Liver (tissue), 9 donors: ENCODE results near the gene TIA1. TPM values are rescaled to one million over a fixed set of nuclear protein-coding genes. Genes with fewer than 3 reads are reported as not detected.

Source experiments
- DNase-seq: peaks from one replicate; pipeline ENCODE4 v3.0.0-alpha.2; 2017; ENCODE audit warnings: low spot score
- H3K27ac ChIP-seq, 2 donors: one replicate each; pipeline ENCODE4 v1.7.0; 2013; ENCODE audit warnings: inconsistent platforms in 2 of 2, low read length in 2 of 2, control low read depth in 1 of 2, low read depth in 1 of 2, mild to moderate bottlenecking in 1 of 2
- H3K27me3 ChIP-seq, 4 donors: one replicate each; pipeline versions ENCODE4 v1.6.1 to v1.7.0; 2013; ENCODE audit warnings: low read length in 3 of 4, inconsistent platforms in 1 of 4, mild to moderate bottlenecking in 1 of 4, moderate library complexity in 1 of 4; ENCODE audit not compliant: control insufficient read depth in 4 of 4, insufficient read depth in 4 of 4
- H3K36me3 ChIP-seq, 4 donors: one replicate each; pipeline versions ENCODE4 v1.6.1 to v1.7.0; 2013; ENCODE audit warnings: low read length in 3 of 4, mild to moderate bottlenecking in 3 of 4, low read depth in 1 of 4, moderate library complexity in 1 of 4; ENCODE audit not compliant: control insufficient read depth in 4 of 4, insufficient read depth in 3 of 4
- H3K4me1 ChIP-seq, 4 donors: one replicate each; pipeline versions ENCODE4 v1.6.1 to v1.7.0; 2013; ENCODE audit warnings: low read length in 3 of 4, mild to moderate bottlenecking in 3 of 4, moderate library complexity in 1 of 4; ENCODE audit not compliant: control insufficient read depth in 4 of 4, insufficient read depth in 4 of 4
- H3K4me3 ChIP-seq, 3 donors: one replicate each; pipeline versions ENCODE4 v1.6.1 to v1.7.0; 2013; ENCODE audit warnings: low read length in 3 of 3, control low read depth in 1 of 3, low read depth in 1 of 3, mild to moderate bottlenecking in 1 of 3
- H3K9ac ChIP-seq, 2 donors: one replicate each; pipeline ENCODE4 v1.7.0; 2013; ENCODE audit warnings: low read length in 2 of 2, mild to moderate bottlenecking in 2 of 2, moderate library complexity in 2 of 2, control low read depth in 1 of 2, low read depth in 1 of 2
- H3K9me3 ChIP-seq, 4 donors: one replicate each; pipeline versions ENCODE4 v1.6.1 to v1.7.0; 2013; ENCODE audit warnings: low read length in 3 of 4; ENCODE audit not compliant: control insufficient read depth in 4 of 4
- ATF3 ChIP-seq: IDR thresholded peaks from 2 replicates; pipeline ENCODE4 v1.6.1; 2016; ENCODE audit warnings: antibody characterized with exemption
- CTCF ChIP-seq: fragments of 150-350 bp; IDR thresholded peaks from 2 replicates; pipeline ENCODE4 v1.5.1; 2017; ENCODE audit warnings: improper control_type of control experiment, low read depth, low read length; ENCODE audit not compliant: missing input control
- EGR1 ChIP-seq, 2 donors: IDR thresholded peaks; 2 replicates each; pipeline ENCODE4 v1.6.1; 2016 to 2018; ENCODE audit warnings: antibody characterized with exemption in 2 of 2, low read depth in 2 of 2
- FOXA1 ChIP-seq: IDR thresholded peaks from 2 replicates; pipeline ENCODE4 v1.6.1; 2016; ENCODE audit warnings: antibody characterized with exemption
- FOXA2 ChIP-seq: IDR thresholded peaks from 2 replicates; pipeline ENCODE4 v1.6.1; 2016; ENCODE audit warnings: antibody characterized with exemption
- GABPA ChIP-seq, 2 donors: IDR thresholded peaks in 1 of 2; conservative IDR thresholded peaks in 1 of 2; 2 replicates each; pipeline ENCODE4 v1.6.1; 2016; ENCODE audit warnings: antibody characterized with exemption in 2 of 2, mild to moderate bottlenecking in 1 of 2, moderate library complexity in 1 of 2
- HNF4A ChIP-seq, 2 donors: conservative IDR thresholded peaks; 2 replicates each; pipeline ENCODE4 v1.6.1; 2016; ENCODE audit warnings: antibody characterized with exemption in 2 of 2, mild to moderate bottlenecking in 2 of 2
- HNF4G ChIP-seq: IDR thresholded peaks from 2 replicates; pipeline ENCODE4 v1.6.1; 2016; ENCODE audit warnings: antibody characterized with exemption
- JUND ChIP-seq, 2 donors: IDR thresholded peaks; 2 replicates each; pipeline ENCODE4 v1.6.1; 2016; ENCODE audit warnings: antibody characterized with exemption in 2 of 2
- NR2F2 ChIP-seq: IDR thresholded peaks from 2 replicates; pipeline ENCODE4 v1.6.1; 2016; ENCODE audit warnings: antibody characterized with exemption
- RAD21 ChIP-seq, 2 donors: IDR thresholded peaks; 2 replicates each; pipeline ENCODE4 v1.6.1; 2016; ENCODE audit warnings: antibody characterized with exemption in 2 of 2, mild to moderate bottlenecking in 2 of 2
- RXRA ChIP-seq, 2 donors: IDR thresholded peaks; 2 replicates each; pipeline ENCODE4 v1.6.1; 2017 to 2018; ENCODE audit warnings: antibody characterized with exemption in 2 of 2, mild to moderate bottlenecking in 1 of 2
- SP1 ChIP-seq: IDR thresholded peaks from 2 replicates; pipeline ENCODE4 v1.6.1; 2018; ENCODE audit warnings: antibody characterized with exemption, mild to moderate bottlenecking
- TAF1 ChIP-seq: conservative IDR thresholded peaks from 2 replicates; pipeline ENCODE4 v1.6.1; 2016; ENCODE audit warnings: antibody characterized with exemption, mild to moderate bottlenecking
- YY1 ChIP-seq: IDR thresholded peaks from 2 replicates; pipeline ENCODE4 v1.6.1; 2016; ENCODE audit warnings: antibody characterized with exemption, mild to moderate bottlenecking
- WGBS: extraction: QIAGEN DNeasy Blood & Tissue Kit; methylation state at CpG from one replicate; pipeline ENCODE4 v1.1.7; 2013; 5-methylcytosine and 5-hydroxymethylcytosine counted together
- polyA plus RNA-seq, 2 donors: library from polyadenylated mRNA; stranded (reverse) in 1 of 2; unstranded in 1 of 2; fragments of 200-250 nt in 1 of 2; fragments of >200 nt in 1 of 2; fragmentation: Nextera tagmentation in 1 of 2; extraction: Ambion mirVana in 1 of 2; gene quantifications; one replicate each; pipeline versions ENCODE4 v1.2.1 to v1.2.3, GENCODE V29; 2013 to 2015
- total RNA-seq, 2 donors: library from RNA; depleted of rRNA; stranded (reverse); fragments of >200 nt; gene quantifications; one replicate each; pipeline ENCODE4 v1.2.3, GENCODE V29; 2014
- TF ChIP-seq, protein P1 (sequence below): IDR thresholded peaks from 2 replicates; pipeline ENCODE4 v1.6.1; 2016; ENCODE audit warnings: antibody characterized with exemption
- TF ChIP-seq, protein P2 (sequence below): IDR thresholded peaks from 2 replicates; pipeline ENCODE4 v1.6.1; 2016; ENCODE audit warnings: antibody characterized with exemption
- TF ChIP-seq, protein P3 (sequence below): IDR thresholded peaks from 2 replicates; pipeline ENCODE4 v1.6.1; 2016; ENCODE audit warnings: antibody characterized with exemption, mild to moderate bottlenecking
- donor health status: healthy.
- donor health status: healthy.
- donor health status: healthy.
- donor health status: healthy.
- donor health status: healthy.

Gene TIA1
- total and polyA plus RNA-seq, 4 donors = 10.2 to 56.2 (median 46.6) TPM

GRCh38 chr2:70201225-70201768, 47.1 kb downstream of the TIA1 start:
- Histone ChIP-seq H3K4me1 (peaks cover 0 to 16% (median 5%) of the 10 kb centered on the region in 4 donors), H3K9me3 (no peaks in the 10 kb centered on the region), H3K4me3 (no peak overlapping the region), H3K9ac (no peak overlapping the region), H3K27ac (no peak overlapping the region), H3K36me3 (no peaks in the 10 kb centered on the region), H3K27me3 (no peaks in the 10 kb centered on the region)
- WGBS = 90% methylated on average over 3 of the region's 3 CpGs
- no peak for DNase-seq
- TF ChIP-seq HNF4A (conservative IDR thresholded peaks at IDR 0.05) (no peak), EGR1 (IDR thresholded peaks at IDR 0.05; ENCODE audit: low read depth in 2 of 2) (no peak), JUND (IDR thresholded peaks at IDR 0.05) (no peak), SP1 (no peak), ATF3 (no peak), NR2F2 (no peak), YY1 (no peak), RAD21 (IDR thresholded peaks at IDR 0.05) (no peak), TAF1 (no peak), RXRA (IDR thresholded peaks at IDR 0.05) (no peak), CTCF (no peak), FOXA1 (no peak), FOXA2 (no peak), GABPA (IDR thresholded peaks at IDR 0.05 in 1 of 2, conservative IDR thresholded peaks at IDR 0.05 in 1 of 2) (no peak), HNF4G (no peak)
- TF ChIP-seq, protein P1, sequence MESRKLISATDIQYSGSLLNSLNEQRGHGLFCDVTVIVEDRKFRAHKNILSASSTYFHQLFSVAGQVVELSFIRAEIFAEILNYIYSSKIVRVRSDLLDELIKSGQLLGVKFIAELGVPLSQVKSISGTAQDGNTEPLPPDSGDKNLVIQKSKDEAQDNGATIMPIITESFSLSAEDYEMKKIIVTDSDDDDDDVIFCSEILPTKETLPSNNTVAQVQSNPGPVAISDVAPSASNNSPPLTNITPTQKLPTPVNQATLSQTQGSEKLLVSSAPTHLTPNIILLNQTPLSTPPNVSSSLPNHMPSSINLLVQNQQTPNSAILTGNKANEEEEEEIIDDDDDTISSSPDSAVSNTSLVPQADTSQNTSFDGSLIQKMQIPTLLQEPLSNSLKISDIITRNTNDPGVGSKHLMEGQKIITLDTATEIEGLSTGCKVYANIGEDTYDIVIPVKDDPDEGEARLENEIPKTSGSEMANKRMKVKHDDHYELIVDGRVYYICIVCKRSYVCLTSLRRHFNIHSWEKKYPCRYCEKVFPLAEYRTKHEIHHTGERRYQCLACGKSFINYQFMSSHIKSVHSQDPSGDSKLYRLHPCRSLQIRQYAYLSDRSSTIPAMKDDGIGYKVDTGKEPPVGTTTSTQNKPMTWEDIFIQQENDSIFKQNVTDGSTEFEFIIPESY = no peak
- TF ChIP-seq, protein P2, sequence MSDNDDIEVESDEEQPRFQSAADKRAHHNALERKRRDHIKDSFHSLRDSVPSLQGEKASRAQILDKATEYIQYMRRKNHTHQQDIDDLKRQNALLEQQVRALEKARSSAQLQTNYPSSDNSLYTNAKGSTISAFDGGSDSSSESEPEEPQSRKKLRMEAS = no peak
- TF ChIP-seq, protein P3, sequence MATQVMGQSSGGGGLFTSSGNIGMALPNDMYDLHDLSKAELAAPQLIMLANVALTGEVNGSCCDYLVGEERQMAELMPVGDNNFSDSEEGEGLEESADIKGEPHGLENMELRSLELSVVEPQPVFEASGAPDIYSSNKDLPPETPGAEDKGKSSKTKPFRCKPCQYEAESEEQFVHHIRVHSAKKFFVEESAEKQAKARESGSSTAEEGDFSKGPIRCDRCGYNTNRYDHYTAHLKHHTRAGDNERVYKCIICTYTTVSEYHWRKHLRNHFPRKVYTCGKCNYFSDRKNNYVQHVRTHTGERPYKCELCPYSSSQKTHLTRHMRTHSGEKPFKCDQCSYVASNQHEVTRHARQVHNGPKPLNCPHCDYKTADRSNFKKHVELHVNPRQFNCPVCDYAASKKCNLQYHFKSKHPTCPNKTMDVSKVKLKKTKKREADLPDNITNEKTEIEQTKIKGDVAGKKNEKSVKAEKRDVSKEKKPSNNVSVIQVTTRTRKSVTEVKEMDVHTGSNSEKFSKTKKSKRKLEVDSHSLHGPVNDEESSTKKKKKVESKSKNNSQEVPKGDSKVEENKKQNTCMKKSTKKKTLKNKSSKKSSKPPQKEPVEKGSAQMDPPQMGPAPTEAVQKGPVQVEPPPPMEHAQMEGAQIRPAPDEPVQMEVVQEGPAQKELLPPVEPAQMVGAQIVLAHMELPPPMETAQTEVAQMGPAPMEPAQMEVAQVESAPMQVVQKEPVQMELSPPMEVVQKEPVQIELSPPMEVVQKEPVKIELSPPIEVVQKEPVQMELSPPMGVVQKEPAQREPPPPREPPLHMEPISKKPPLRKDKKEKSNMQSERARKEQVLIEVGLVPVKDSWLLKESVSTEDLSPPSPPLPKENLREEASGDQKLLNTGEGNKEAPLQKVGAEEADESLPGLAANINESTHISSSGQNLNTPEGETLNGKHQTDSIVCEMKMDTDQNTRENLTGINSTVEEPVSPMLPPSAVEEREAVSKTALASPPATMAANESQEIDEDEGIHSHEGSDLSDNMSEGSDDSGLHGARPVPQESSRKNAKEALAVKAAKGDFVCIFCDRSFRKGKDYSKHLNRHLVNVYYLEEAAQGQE = no peak
